ENCODE results near the gene ICAM3. TPM values are rescaled to one million over a fixed set of nuclear protein-coding genes. Genes with fewer than 3 reads are reported as not detected.

Gene ICAM3
- total and polyA plus RNA-seq, 2 experiments from 2014 or later: 8.6 to 23.4 TPM

DNA sequence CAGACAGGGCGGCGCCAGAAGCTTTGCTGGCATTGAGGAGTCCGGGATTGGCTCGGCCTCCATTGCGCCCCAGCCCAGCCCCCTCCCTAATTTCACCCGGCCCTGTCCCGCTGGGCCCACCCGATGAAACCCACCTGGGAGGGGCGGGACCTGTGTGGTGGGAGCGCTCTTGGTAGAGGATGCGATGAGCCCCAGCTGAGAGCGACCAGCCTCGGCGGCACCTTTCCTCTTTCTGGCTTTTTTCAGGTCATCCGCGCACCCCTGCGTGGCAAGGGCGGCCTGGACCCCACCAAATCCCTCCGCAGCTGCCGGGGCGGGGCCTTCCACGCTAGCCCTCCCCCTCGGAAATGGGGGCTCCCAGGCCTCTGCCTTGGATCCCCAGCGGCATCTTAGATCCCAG is 30.0 kb downstream of the ICAM3 start, which contains the start of gene ZGLP1:
ZGLP1 (minus strand) TSS at position 393 of the 400 bp plus-strand sequence.
- Histone ChIP-seq H3K27me3 (replicated peaks; ENCODE audit: insufficient read depth) (no peaks in the 10 kb centered on the region), H2AFZ (no peak within 1 kb of the TSS), H3F3A (ENCODE audit: insufficient read depth) (peaks cover 3% of the 10 kb centered on the region; the same call in 1 of the 2 replicates), H3K9me3 (ENCODE audit: low read depth) (no peaks in the 10 kb centered on the region), H3K9ac (no peak within 1 kb of the TSS), H3K36me3 (ENCODE audit: low read depth) (no peaks in the 10 kb centered on the region), H4K20me1 (ENCODE audit: insufficient read depth) (no peaks in the 10 kb centered on the region), H3K27ac (no peak within 1 kb of the TSS), H3K9me2 (ENCODE audit: insufficient read depth) (no peaks in the 10 kb centered on the region), H3K79me2 (ENCODE audit: insufficient read depth) (peaks cover 12% of the 10 kb centered on the region), H3K4me3 (no peak within 1 kb of the TSS), H3K4me1 (ENCODE audit: insufficient read depth) (peaks cover 17% of the 10 kb centered on the region), H3K4me2 (ENCODE audit: unreplicated experiment) (no peak within 1 kb of the TSS)
- in situ Hi-C loops (cut with MboI): no loop called here
- TF ChIP-seq EZH2phosphoT487 (IDR thresholded peaks at IDR 0.05; ENCODE audit: insufficient read depth, low read depth) (no peak), EZH2 (IDR thresholded peaks at IDR 0.05; ENCODE audit: insufficient read depth, poor library complexity, severe bottlenecking) (no peak)
- DNase-seq: no peak
- 96 to 97% methylated on average over 15 to 24 of the region's 24 CpGs for WGBS, 2 experiments (ENCODE audit: low coverage in 1 of 2, low lambda C conversion rate in 2 of 2, missing lambda C conversion rate in 2 of 2)

DNA sequence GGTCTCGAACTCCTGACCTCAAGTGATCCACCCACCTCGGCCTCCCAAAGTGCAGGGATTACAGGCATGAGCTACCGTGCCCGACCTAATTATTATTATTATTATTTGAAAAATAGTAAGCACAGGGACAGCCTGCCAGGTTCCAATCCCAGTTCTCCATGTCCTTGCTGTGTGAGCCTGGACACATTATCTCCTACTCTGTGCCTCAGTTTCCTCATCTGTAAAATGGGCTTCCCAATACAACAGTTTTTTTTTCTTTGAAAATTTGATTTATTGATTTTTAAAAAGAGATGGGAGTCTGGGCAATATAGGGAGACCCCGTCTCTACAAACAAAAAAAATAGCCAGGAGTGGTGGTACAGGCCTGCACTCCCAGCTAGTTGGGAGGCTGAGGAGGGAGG is 33.1 kb downstream of the ICAM3 start:
- 88 to 89% methylated on average over 5 of the region's 5 CpGs for WGBS, 2 experiments (ENCODE audit: low coverage in 1 of 2, low lambda C conversion rate in 2 of 2, missing lambda C conversion rate in 2 of 2)
- no peaks in the 10 kb centered on the region for H3K9me2 ChIP-seq (ENCODE audit: insufficient read depth)
- no peak overlapping the region for H2AFZ ChIP-seq
- H3K27me3 ChIP-seq (replicated peaks; ENCODE audit: insufficient read depth): no peaks in the 10 kb centered on the region
- H3K4me1 ChIP-seq (ENCODE audit: insufficient read depth): peaks cover 27% of the 10 kb centered on the region
- H3K79me2 ChIP-seq (ENCODE audit: insufficient read depth): no peaks in the 10 kb centered on the region
- no peaks in the 10 kb centered on the region for H3K9me3 ChIP-seq (ENCODE audit: low read depth)
- H4K20me1 ChIP-seq (ENCODE audit: insufficient read depth): no peaks in the 10 kb centered on the region
- H3K9ac ChIP-seq: no peak overlapping the region
- peaks cover 3% of the 10 kb centered on the region; the same call in 1 of the 2 replicates for H3F3A ChIP-seq (ENCODE audit: insufficient read depth)
- no peak for DNase-seq
- H3K36me3 ChIP-seq (ENCODE audit: low read depth): no peaks in the 10 kb centered on the region
- TF ChIP-seq EZH2phosphoT487 (IDR thresholded peaks at IDR 0.05; ENCODE audit: insufficient read depth, low read depth): no peak
- TF ChIP-seq EZH2 (IDR thresholded peaks at IDR 0.05; ENCODE audit: insufficient read depth, poor library complexity, severe bottlenecking): no peak
- in situ Hi-C loops (cut with MboI): no loop called here
- no peak overlapping the region for H3K4me2 ChIP-seq (ENCODE audit: unreplicated experiment)
- no peak overlapping the region for H3K27ac ChIP-seq
- H3K4me3 ChIP-seq: no peak overlapping the region

DNA sequence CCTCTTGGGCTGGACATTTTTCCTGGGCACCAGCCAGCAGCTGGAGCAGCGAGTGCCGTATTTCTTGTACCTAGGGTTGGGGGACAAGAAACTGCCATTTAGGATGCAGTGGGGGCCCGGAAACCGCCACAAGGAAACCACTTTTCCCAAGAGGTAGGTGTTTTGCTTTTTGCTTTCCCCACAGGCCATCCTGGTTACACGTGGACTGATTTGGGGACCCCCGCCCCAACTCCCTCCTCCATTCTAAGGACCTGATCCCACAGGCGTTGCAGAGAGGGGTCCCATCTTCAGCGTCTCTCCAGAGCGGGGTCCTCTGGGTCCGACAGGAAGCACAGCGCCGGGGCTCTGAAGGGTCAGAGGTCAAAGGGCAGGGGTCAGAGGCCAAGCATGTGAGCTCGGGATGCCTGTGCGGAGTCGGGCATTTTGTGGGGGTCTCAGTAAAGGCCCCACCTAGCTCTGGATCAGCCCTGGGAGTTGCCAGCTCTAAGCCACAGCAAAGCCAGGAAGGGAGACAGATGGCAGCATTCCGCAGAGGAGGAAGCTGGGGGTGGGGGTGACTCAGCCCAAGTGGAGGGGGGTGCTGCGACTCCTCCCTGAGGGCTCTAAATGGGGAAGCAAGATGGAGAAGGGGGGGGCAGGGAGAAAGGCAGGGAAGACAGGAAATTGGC is 34.2 kb downstream of the ICAM3 start:
- Histone ChIP-seq H3K36me3 (ENCODE audit: low read depth) (no peaks in the 10 kb centered on the region), H3K27me3 (replicated peaks; ENCODE audit: insufficient read depth) (no peaks in the 10 kb centered on the region), H3K9me3 (ENCODE audit: low read depth) (no peaks in the 10 kb centered on the region), H4K20me1 (ENCODE audit: insufficient read depth) (no peaks in the 10 kb centered on the region), H3K9ac (peak overlapping the region; percentile 47; the same call in 1 of the 2 replicates), H3K79me2 (ENCODE audit: insufficient read depth) (no peaks in the 10 kb centered on the region), H3K27ac (peak overlapping the region; percentile 47), H3F3A (ENCODE audit: insufficient read depth) (peaks cover 3% of the 10 kb centered on the region; the same call in 1 of the 2 replicates), H2AFZ (peak overlapping the region; percentile 75), H3K9me2 (ENCODE audit: insufficient read depth) (no peaks in the 10 kb centered on the region), H3K4me3 (0 out of 2 replicates have a peak overlapping the region, but pooled peaks have one; percentile 18), H3K4me2 (ENCODE audit: unreplicated experiment) (peak overlapping the region; percentile 71), H3K4me1 (ENCODE audit: insufficient read depth) (peaks cover 27% of the 10 kb centered on the region)
- TF ChIP-seq EZH2 (IDR thresholded peaks at IDR 0.05; ENCODE audit: insufficient read depth, poor library complexity, severe bottlenecking): no peak
- no peak for TF ChIP-seq EZH2phosphoT487 (IDR thresholded peaks at IDR 0.05; ENCODE audit: insufficient read depth, low read depth)
- DNase-seq: peak; percentile 87
- in situ Hi-C loops (cut with MboI): no loop called here
- WGBS, 2 experiments (ENCODE audit: low coverage in 1 of 2, low lambda C conversion rate in 2 of 2, missing lambda C conversion rate in 2 of 2): 78 to 83% methylated on average over 16 to 17 of the region's 17 CpGs

DNA sequence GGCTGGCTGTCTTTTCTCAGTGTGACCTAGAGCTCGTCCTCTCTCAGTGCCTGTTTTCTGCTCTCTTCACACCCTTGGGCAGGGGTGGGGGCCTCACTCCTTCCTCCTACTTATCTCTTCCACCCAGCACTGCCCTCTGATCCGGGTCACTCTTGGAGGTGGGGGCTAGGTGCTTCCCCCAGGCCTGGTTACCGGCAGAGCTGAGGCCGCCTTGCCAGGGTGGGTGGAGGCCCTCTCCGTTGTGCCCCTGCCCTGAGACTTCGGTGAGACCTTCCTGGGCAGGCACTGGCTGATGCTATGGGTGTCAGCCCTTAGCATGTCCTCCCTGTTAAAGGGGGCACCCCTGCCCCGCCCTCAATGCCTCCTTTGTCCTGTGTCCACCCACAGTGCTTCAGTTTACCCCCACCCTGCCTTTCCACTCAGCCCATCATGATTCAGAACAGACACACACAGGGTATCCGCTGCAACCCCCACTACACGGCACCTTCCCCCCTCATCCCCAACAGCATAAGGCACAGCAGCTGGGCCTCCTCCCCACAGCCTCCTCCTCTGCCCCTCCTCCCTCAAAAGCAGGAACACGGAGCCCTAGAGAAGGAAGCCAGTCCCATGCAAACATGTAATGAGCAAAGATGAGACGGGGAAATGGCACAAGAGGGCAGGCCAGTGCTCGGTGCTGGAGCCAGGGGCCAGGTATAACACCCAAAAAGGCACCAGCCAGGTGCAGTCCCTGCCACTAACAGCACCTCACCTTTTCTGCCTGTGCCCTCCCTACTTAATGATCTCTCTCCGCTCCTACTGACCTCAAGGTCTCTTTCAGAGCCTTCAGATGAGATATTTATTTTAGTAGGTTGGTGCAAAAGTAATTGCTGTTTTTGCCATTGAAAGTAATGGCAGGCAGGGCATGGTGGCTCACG is 39.6 kb downstream of the ICAM3 start:
- no peak overlapping the region for H3K9ac ChIP-seq
- H3K79me2 ChIP-seq (ENCODE audit: insufficient read depth): no peaks in the 10 kb centered on the region
- in situ Hi-C loops (cut with MboI): no loop called here
- peaks cover 14% of the 10 kb centered on the region for H3K4me1 ChIP-seq (ENCODE audit: insufficient read depth)
- 48 to 50% methylated on average over 13 to 14 of the region's 14 CpGs for WGBS, 2 experiments (ENCODE audit: low coverage in 1 of 2, low lambda C conversion rate in 2 of 2, missing lambda C conversion rate in 2 of 2)
- H3K27me3 ChIP-seq (replicated peaks; ENCODE audit: insufficient read depth): no peaks in the 10 kb centered on the region
- H3K27ac ChIP-seq: no peak overlapping the region
- no peak overlapping the region; the same call in 1 of the 2 replicates for H2AFZ ChIP-seq
- no peak overlapping the region for H3K4me2 ChIP-seq (ENCODE audit: unreplicated experiment)
- H3K36me3 ChIP-seq (ENCODE audit: low read depth): no peaks in the 10 kb centered on the region
- TF ChIP-seq EZH2 (IDR thresholded peaks at IDR 0.05; ENCODE audit: insufficient read depth, poor library complexity, severe bottlenecking): no peak
- TF ChIP-seq EZH2phosphoT487 (IDR thresholded peaks at IDR 0.05; ENCODE audit: insufficient read depth, low read depth): no peak
- DNase-seq: no peak
- peaks cover 3% of the 10 kb centered on the region; the same call in 1 of the 2 replicates for H3F3A ChIP-seq (ENCODE audit: insufficient read depth)
- no peak overlapping the region for H3K4me3 ChIP-seq
- H3K9me3 ChIP-seq (ENCODE audit: low read depth): no peaks in the 10 kb centered on the region
- no peaks in the 10 kb centered on the region for H4K20me1 ChIP-seq (ENCODE audit: insufficient read depth)
- no peaks in the 10 kb centered on the region for H3K9me2 ChIP-seq (ENCODE audit: insufficient read depth)
